ENCODE measurements around the gene CENPC. TPM values are rescaled to one million over a fixed set of nuclear protein-coding genes. Genes with fewer than 3 reads are reported as not detected.

CENPC gene
- total and polyA plus RNA-seq, 2 donors (not counting 1 experiment from before 2014, with no cell fraction given) = 7.6 to 15.4 TPM

DNA sequence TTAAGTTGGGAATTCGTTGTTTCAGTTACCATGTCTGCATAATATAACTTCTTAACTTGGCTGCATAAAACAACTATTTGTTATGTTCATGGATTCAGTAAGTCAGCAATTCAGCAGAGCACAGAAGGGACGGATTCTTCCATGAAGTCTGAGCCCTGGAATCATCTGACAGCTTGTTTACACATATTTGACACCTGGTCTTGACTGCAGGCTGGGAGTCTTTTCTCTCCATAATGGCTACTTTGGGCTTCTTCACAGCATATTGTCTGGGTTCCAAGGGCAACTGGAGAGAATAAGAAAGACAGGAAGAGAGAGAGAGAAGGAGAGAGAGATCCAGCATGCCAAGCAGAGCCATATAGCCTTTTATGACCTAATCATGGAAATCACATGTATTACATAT, 23.1 kb downstream of the CENPC start:
- Histone ChIP-seq H3K4me2 (ENCODE audit: extremely low read depth, insufficient read depth, low read length) (no peak overlapping the region), H3K4me3 (replicated peaks in 1 of 4; ENCODE audit: control extremely low read depth in 1 of 4, insufficient read depth in 1 of 4, low read depth in 3 of 4, low read length in 4 of 4) (no peak overlapping the region), H3K9ac (ENCODE audit: insufficient read depth, low read length) (no peak overlapping the region), H2AFZ (ENCODE audit: low read length) (no peak overlapping the region), H3K27ac (ENCODE audit: insufficient read depth, low read length) (no peak overlapping the region), H3K36me3 (ENCODE audit: control insufficient read depth, insufficient read depth, low read length) (no peaks in the 10 kb centered on the region), H3K4me1 (ENCODE audit: control insufficient read depth, extremely low read depth, insufficient read depth, low read length) (no peaks in the 10 kb centered on the region), H3K9me3 (ENCODE audit: control insufficient read depth, insufficient read depth, low read depth, low read length) (no peaks in the 10 kb centered on the region), H4K20me1 (ENCODE audit: control insufficient read depth, extremely low read depth, insufficient read depth, low read length) (no peaks in the 10 kb centered on the region), H3K79me2 (ENCODE audit: control insufficient read depth, insufficient read depth, low read length) (peaks cover 10% of the 10 kb centered on the region), H3K27me3 (ENCODE audit: control insufficient read depth, insufficient read depth, low read length) (no peaks in the 10 kb centered on the region)
- TF ChIP-seq EZH2 (IDR thresholded peaks at IDR 0.05; ENCODE audit: low read length, missing control alignments) = no peak
- TF ChIP-seq, protein P1, sequence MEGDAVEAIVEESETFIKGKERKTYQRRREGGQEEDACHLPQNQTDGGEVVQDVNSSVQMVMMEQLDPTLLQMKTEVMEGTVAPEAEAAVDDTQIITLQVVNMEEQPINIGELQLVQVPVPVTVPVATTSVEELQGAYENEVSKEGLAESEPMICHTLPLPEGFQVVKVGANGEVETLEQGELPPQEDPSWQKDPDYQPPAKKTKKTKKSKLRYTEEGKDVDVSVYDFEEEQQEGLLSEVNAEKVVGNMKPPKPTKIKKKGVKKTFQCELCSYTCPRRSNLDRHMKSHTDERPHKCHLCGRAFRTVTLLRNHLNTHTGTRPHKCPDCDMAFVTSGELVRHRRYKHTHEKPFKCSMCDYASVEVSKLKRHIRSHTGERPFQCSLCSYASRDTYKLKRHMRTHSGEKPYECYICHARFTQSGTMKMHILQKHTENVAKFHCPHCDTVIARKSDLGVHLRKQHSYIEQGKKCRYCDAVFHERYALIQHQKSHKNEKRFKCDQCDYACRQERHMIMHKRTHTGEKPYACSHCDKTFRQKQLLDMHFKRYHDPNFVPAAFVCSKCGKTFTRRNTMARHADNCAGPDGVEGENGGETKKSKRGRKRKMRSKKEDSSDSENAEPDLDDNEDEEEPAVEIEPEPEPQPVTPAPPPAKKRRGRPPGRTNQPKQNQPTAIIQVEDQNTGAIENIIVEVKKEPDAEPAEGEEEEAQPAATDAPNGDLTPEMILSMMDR (conservative IDR thresholded peaks at IDR 0.05 in 1 of 2, IDR thresholded peaks at IDR 0.05 in 1 of 2; ENCODE audit: low read depth in 1 of 2, low read length in 2 of 2) = no peak
- peak in 1 of 2 donors; percentile 11 for DNase-seq (ENCODE audit: low read depth in 2 of 2)

DNA sequence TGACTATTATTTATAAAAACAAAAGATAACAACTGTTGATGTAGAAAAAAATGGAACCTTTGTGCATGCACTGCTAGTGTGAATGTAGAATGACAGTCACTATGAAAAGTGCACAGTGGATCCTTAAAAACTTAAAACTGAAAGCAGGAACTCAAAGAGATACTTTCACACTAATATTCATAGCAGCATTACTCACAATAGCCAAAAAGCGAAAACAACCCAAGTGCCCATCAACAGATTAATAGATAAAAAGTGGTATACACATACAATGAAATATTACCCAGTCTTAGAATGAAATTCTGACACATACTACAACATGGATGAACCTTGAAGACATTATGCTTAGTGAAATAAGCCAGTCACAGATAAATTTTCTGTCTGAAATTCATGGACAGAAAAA, 23.8 kb downstream of the CENPC start:
- no peaks in the 10 kb centered on the region for H3K9me3 ChIP-seq (ENCODE audit: control insufficient read depth, insufficient read depth, low read depth, low read length)
- no peaks in the 10 kb centered on the region for H3K36me3 ChIP-seq (ENCODE audit: control insufficient read depth, insufficient read depth, low read length)
- no peak overlapping the region for H3K27ac ChIP-seq (ENCODE audit: insufficient read depth, low read length)
- no peak overlapping the region for H3K4me3 ChIP-seq (replicated peaks in 1 of 4; ENCODE audit: control extremely low read depth in 1 of 4, insufficient read depth in 1 of 4, low read depth in 3 of 4, low read length in 4 of 4)
- H3K4me2 ChIP-seq (ENCODE audit: extremely low read depth, insufficient read depth, low read length) = no peak overlapping the region
- no peaks in the 10 kb centered on the region for H4K20me1 ChIP-seq (ENCODE audit: control insufficient read depth, extremely low read depth, insufficient read depth, low read length)
- no peaks in the 10 kb centered on the region for H3K27me3 ChIP-seq (ENCODE audit: control insufficient read depth, insufficient read depth, low read length)
- no peak overlapping the region for H2AFZ ChIP-seq (ENCODE audit: low read length)
- no peak overlapping the region for H3K9ac ChIP-seq (ENCODE audit: insufficient read depth, low read length)
- no peaks in the 10 kb centered on the region for H3K4me1 ChIP-seq (ENCODE audit: control insufficient read depth, extremely low read depth, insufficient read depth, low read length)
- DNase-seq (ENCODE audit: low read depth in 2 of 2) = no peak
- peaks cover 10% of the 10 kb centered on the region for H3K79me2 ChIP-seq (ENCODE audit: control insufficient read depth, insufficient read depth, low read length)
- TF ChIP-seq, protein P1 (conservative IDR thresholded peaks at IDR 0.05 in 1 of 2, IDR thresholded peaks at IDR 0.05 in 1 of 2; ENCODE audit: low read depth in 1 of 2, low read length in 2 of 2) = no peak

DNA sequence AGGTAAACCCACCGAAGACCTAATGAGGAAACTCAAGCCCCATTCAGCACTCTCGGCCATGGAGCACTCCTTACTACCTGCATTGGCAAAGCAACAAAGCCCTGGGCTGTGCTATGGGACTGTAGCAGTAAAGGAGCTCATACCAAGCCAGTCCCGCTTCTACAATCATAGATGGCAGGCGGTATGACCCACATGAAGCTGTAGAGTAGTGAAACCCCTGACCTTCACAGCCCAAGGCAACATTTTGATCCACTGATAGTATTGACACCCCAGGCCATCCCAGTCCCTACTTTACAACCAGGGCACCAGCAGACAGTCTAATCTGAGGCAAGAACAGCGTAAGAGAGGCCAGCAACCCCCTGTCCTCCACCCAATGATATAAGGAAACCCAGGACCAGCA, 25.2 kb downstream of the CENPC start:
- no peak overlapping the region for H3K4me2 ChIP-seq (ENCODE audit: extremely low read depth, insufficient read depth, low read length)
- peaks cover 10% of the 10 kb centered on the region for H3K79me2 ChIP-seq (ENCODE audit: control insufficient read depth, insufficient read depth, low read length)
- H3K36me3 ChIP-seq (ENCODE audit: control insufficient read depth, insufficient read depth, low read length) = no peaks in the 10 kb centered on the region
- H3K4me1 ChIP-seq (ENCODE audit: control insufficient read depth, extremely low read depth, insufficient read depth, low read length) = no peaks in the 10 kb centered on the region
- no peaks in the 10 kb centered on the region for H4K20me1 ChIP-seq (ENCODE audit: control insufficient read depth, extremely low read depth, insufficient read depth, low read length)
- no peak overlapping the region for H3K9ac ChIP-seq (ENCODE audit: insufficient read depth, low read length)
- TF ChIP-seq, protein P1 (conservative IDR thresholded peaks at IDR 0.05 in 1 of 2, IDR thresholded peaks at IDR 0.05 in 1 of 2; ENCODE audit: low read depth in 1 of 2, low read length in 2 of 2) = no peak
- TF ChIP-seq EZH2 (IDR thresholded peaks at IDR 0.05; ENCODE audit: low read length, missing control alignments) = no peak
- no peak overlapping the region for H3K4me3 ChIP-seq (replicated peaks in 1 of 4; ENCODE audit: control extremely low read depth in 1 of 4, insufficient read depth in 1 of 4, low read depth in 3 of 4, low read length in 4 of 4)
- no peaks in the 10 kb centered on the region for H3K27me3 ChIP-seq (ENCODE audit: control insufficient read depth, insufficient read depth, low read length)
- no peak overlapping the region for H2AFZ ChIP-seq (ENCODE audit: low read length)
- no peaks in the 10 kb centered on the region for H3K9me3 ChIP-seq (ENCODE audit: control insufficient read depth, insufficient read depth, low read depth, low read length)
- H3K27ac ChIP-seq (ENCODE audit: insufficient read depth, low read length) = no peak overlapping the region
- no peak for DNase-seq (ENCODE audit: low read depth in 2 of 2)

All from fibroblast of lung (primary cell).